ENCODE results near the gene SMIM5. TPM values are rescaled to one million over a fixed set of nuclear protein-coding genes. Genes with fewer than 3 reads are reported as not detected.
A peak's percentile ranks its signal among the peaks of the same experiment; 100 is the strongest.

Gene SMIM5
- total and polyA plus RNA-seq, 9 of the 15 experiments (the other 6 are each of a cell fraction or from before 2014, with no cell fraction given), result 0.08 TPM; not detected in 8

GRCh38 chr17:75666959-75667790 lies 33.9 kb downstream of the SMIM5 start, which contains the start of the genes RECQL5 and SAP30BP (continued):
- TF ChIP-seq FOXJ3 (CRISPR knock-in tag; IDR thresholded peaks at IDR 0.05) (no peak), CBX2 (IDR thresholded peaks at IDR 0.05; ENCODE audit: insufficient read depth, low read length, poor library complexity, severe bottlenecking) (no peak), NR4A1 (CRISPR knock-in tag; IDR thresholded peaks at IDR 0.05) (no peak), NR4A1 (tag; IDR thresholded peaks at IDR 0.05) (no peak), MGA (IDR thresholded peaks at IDR 0.05) (no peak), DPF2 (IDR thresholded peaks at IDR 0.05) (0 out of 2 replicates have a peak, but pooled peaks have one; percentile 30), RBM14 (IDR thresholded peaks at IDR 0.05; ENCODE audit: borderline replicate concordance, insufficient read depth, low read depth, low read length) (no peak)
- TF ChIP-seq, protein P1, sequence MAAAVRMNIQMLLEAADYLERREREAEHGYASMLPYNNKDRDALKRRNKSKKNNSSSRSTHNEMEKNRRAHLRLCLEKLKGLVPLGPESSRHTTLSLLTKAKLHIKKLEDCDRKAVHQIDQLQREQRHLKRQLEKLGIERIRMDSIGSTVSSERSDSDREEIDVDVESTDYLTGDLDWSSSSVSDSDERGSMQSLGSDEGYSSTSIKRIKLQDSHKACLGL (CRISPR knock-in tag; IDR thresholded peaks at IDR 0.05; ENCODE audit: borderline replicate concordance, poor library complexity, severe bottlenecking), result no peak
